Measurements from ENCODE around the gene FMC1.
"Not testable (repeated sequence)": the region's sequence is repeated elsewhere in the genome, so short reads cannot be mapped to it uniquely, and the experiment has no call there.

FMC1 gene

DNA sequence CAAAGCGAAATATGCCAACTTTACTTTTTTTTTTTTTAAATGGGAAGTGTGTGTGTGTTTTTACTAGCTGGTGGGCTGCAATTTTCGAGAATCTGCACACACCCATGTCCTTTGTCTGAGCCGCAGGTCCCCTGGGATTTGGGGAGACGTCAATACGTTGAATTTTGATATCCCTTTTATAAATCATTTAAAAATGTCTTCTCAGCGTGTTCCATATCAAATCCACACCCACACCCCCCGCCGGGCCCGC is 404 bp upstream of the FMC1 start:
- DNase-seq = no peak

DNA sequence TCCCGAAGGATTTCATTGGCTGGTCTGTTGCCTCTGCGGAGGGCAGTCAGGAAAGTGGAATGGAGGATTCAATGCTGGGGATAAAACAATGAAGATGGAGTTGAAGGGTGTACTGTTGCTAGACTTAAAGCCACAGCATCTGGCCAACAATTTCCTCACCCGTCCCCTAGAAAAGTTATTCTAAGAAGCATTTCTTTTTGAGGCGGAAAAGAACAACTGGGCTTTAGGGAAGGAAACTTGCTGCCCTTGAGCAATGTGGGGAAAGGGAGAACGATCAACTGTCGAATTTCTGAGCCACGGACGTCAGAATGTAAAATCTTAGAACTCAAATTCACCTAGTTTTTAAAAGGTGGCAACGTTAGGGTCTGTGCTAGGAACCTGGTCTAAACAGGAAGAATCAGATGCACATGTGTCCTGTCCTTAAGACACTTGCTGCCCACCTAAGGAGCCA is 664 bp downstream of the FMC1 start:
- no peak for DNase-seq

DNA sequence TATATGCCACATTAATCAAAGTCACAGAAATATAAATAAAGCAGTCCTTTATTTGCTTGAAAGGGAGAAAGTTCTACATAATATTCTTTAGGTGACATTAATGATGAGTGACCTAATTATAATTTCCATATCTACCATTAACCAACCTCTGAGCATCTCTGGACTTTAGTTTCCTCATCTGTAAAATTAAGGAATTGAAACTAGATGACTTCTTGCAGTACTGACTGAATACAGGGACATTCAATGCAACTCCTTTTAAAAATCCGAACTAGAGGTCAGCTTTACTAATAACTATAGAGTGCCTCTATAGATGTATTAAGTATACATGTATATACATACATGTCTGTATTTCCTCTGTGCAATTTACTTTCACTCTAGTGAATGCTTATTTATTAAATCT is 3.9 kb downstream of the FMC1 start:
- DNase-seq = no peak

DNA sequence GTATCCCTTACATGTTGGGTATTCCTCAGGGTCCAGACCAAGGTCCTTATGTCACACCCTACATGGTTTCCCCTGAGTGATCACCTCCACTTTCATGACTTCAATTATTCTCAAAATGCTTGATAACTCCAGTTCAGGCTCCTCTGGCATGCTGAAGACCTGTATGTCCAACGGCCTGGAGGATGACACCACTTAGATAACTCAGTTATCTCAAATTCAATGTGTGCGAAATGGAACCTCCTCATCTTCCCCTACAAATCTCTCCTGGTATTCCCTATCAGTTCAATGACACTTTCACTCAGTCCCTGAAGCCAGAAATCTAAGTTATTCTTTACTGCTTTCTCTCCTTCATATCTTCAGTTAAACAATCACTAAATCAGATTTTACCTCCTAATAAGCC is 9.9 kb downstream of the FMC1 start:
- no peak for DNase-seq

DNA sequence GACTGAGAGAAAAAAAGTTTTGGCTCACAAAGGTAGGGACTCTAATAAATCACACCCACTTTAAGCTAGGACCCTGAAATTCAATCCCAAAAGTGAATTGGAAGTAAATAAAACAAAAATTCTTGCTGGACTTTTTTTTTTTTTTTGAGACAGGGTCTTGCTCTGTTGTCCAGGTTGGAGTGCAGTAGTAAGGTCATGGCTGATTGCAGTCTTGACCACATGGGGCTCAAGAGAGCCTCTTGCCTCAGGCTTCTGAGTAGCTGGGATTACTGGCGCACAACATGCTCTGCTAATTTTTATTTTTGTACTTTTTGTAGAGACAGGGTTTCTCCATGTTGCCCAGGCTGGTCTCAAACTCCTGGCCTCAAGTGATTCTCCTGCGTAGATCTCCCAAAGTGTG is 13.6 kb downstream of the FMC1 start:
- DNase-seq = no peak

DNA sequence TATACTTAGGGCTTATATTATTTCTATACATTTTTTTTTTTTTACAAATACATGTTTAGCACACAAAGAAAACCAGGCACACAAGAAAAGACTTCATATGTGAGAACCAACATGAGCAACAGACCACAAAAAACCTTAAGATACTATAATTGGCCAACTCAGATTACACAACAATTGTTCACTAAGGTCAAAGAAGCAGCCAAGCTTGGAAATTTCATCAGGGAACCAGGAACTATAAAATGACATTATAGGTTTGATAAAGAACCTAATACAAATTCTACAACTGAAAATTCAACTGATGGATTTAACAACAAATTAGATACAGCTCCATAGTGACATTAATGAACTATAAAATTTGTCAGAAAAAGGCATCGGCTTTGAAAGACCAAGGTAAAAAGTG is 14.2 kb downstream of the FMC1 start:
- DNase-seq = no peak

DNA sequence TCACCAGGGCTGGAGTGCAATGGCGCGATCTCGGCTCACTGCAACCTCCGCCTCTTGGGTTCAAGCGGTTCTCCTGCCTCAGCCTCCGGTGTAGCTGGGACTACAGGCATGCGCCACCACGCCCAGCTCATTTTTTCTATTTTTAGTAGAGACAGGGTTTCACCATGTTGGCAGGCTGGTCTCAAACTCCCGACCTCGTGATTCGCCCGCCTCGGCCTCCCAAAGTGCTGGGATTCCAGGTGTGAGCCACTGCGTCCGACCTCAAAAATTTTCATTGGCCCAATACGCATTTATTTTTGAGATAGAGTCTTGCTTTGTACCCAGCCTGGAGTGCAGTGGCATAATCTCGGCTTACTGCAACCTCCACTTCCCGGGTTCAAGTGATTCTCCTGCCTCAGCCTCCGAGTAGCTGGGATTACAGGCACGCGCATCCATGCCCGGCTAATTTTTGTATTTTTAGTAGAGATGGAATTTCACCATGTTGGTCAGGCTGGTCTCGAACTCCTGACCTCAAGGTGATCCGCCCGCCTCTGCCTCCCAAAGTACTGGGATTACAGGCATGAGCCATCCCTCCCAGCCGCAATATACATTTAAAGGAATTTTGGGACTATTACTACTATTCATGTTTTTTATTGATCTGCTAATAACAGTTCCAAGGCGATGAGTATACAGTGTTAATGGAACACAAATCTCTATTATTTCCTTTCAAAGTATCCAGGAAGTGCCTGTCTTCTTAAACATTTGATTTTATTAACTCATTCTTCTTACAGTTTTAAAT is 16.8 kb downstream of the FMC1 start:
- DNase-seq = not testable (repeated sequence)

DNA sequence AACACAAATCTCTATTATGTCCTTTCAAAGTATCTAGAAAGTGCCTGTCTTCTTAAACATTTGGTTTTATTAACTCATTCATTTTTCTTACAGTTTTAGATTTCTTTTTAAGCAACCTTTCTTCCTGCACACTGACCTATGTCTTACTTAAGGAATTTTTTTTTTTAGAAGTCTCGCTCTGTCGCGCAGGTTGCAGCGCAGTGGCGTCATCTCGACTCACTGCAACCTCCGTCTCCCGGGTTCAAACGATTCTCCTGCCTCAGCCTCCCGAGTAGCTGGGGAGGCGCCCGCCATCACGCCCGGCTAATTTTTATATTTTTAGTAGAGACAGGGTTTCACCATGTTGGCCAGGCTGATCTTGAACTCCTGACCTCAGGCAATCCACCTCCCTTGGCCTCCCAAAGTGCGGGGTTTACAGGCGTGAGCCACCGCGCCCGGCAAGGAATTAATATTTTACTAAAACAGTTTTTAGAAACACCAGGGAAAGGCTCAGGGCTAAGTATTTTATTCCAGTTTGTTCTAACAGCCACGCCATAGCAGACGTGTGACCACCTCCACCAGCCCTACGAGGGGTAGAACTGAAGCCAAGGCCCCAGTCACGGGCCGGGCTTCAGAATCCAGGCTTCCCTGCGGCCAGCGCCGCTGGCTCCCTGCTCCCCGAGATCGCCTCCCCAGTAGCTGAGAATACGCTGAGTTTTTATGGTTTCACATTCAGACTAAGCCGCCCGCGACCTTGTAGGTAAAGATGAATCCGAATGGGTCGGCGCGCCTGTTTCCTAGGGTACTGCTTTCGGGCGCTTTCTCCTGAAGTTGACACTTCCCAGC is 17.6 kb downstream of the FMC1 start:
- peak in 2 of 3 experiments; percentile 12 to 79 for DNase-seq

DNA sequence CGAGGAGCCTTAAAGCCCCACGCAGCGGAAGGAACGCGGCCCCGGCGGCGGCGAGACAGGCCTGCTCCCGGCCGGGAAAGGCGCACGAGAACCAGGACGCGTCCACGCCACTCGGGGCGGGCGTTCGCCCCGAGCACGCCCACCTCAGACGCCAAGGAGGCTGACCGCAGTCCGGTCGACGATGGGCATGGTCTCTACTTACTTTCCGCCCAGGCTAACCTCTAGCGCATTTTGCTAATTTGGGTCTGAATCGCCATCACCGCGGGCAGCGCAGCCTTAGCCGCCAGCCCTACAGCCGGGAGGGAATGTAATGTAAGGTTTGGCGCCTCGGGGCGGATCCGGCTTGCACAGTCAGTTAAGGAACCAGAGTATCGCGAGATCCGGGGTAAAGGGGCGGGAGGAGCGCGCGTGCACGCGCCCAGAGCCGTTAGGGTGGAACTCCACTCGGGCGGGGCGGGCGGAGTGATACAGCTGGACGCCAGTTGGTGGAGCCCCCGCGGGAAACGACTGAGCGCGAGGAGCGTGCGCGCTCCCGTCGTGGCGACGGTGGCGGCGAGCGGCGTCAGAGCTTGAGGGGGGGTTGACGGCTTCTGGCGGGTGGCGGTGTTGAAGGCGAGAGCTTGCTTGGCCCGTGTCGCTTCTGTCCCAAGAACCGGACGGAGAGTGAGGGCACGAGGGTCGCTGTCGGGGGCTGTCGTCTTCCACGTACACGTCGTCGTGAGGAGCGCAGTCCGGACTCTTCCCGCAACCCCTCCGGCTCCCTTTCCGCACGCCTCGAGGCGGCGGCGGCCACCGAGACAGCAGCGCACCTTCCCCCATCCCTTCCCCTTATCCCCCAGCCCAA is 18.5 kb downstream of the FMC1 start, which contains the start of gene LUC7L2:
LUC7L2 (plus strand) TSS at position 529 of the 844 bp plus-strand sequence. CDS start 368 bp downstream, outside the sequence.
- peak; percentile 99 to 100 (median 100) for DNase-seq

DNA sequence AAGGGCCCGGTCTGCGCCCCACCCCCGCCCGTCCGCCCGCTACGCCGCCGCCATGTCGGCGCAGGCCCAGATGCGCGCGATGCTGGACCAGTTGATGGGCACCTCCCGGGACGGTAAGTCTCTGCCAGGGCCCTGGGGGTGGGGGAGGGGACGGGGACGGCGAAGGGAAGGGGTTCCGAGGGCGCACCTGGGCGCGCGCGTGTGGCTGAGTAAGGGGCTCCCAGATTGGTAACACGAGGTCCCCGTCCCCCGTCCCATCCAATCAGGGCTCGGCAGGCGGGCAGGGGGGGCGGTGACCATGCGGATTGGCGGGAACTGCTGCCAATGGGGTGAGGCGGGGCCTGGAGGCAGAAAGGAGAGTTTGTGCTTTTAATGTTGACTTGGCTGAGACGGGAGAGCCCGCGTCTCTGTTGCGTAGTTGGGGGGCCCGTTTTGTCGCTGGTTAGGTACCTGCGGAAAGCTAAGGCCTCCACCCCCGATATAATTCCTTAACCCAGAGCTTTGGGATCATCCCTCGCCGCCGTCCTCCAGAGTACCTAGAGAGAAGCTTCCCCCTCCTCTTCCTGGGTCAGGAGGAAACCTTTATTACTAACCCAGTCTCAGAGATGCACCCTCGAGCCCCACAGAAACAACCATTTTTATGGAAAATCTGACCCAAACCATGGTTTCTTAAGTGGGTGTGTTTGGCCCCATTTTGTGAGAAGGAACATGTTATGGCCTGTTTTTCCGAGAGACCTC is 19.2 kb downstream of the FMC1 start:
- DNase-seq = peak; percentile 96 to 99 (median 98)

DNA sequence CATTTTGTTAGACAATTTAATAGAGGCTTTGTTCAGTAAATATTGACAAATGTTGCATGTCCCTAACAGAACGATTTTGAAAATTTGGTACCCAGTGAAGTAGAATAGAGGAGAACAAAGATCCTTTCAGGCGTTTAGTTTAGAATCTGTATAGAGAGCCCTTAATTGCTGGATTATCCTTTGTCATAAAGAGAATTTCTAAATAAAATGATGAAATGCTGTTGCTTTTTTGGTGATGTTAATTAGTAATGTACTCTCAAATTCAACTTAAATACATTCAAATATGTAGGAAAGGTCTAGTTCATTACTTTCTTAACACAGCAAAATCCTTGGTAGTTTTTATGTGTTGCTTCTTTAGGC is 19.8 kb downstream of the FMC1 start:
- DNase-seq = no peak

DNA sequence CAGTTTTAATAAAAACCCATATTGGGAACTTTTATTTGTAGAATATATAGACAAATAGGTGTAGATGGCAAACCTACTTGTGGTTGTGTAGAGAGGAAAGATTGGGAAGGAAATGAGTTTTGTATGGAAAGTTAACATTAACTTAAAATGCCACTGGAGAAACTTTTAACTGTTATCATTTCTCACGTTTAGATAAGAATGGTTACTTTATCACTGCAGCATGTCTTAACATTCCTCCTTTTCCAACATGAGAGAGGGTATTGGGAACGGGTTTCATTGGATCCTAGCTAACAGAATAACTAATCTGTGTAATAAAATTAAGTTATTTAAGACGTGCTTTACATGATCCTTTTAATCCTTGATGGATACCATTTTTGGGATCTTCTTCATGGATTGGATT is 20.4 kb downstream of the FMC1 start:
- peak in 1 of 3 experiments; percentile 44 for DNase-seq

DNA sequence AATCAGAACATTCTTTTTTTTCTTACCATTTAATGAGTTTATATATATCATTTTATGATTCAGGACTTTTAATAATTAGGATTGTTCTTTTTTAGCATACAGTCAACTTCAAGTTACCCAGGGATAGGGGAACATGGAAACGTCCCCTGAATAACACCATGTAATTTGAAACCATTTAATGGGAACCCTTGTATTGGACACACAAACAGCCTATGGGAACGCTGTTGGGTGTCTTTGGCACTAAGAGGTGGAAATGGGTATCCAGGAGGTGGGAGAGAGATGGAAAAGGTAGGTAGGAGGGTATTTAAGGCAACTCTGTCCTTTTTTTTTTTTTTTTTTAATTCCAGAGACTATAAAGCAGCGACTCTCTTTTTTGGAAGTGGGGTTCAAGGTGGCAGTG is 21.2 kb downstream of the FMC1 start:
- DNase-seq = peak in 1 of 3 experiments; percentile 33

DNA sequence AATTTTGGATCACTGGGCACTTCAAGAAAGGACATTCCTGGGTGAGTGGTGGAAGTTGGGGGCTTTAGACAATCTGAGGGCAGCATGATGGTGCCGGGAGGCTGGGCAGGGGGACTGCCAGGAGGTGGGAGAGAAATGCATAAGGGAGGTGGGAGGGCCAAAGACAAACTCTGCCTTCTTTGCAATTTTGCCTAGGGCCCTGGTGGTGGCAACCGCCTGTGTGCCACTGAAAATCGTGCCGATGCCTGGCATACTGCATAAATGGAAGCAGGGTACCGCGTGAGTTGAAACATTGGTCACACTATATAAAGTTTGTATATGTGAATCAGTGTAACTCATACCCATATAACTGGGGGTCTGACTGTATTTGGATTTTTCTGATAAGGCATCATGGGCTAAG is 21.8 kb downstream of the FMC1 start:
- no peak for DNase-seq

DNA sequence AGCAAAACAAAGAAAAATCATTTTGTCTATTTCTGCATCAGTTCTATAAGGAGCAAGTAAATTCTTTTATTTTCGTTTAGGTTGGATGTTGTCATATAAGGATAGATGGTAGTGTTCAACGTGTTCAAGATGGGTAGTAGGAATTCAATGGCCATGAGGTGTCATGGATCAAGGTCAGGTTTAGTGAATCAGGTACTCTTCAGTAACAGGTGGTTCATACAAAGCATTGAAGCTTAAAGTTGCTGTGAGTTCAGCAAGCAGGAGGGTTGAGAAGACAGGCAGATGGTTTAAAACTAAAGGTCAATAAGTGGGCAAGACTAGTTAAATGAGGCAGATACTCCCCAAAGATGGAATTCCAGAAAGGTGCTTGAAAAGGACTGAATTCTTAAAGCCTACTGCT is 24.2 kb downstream of the FMC1 start:
- DNase-seq = no peak

DNA sequence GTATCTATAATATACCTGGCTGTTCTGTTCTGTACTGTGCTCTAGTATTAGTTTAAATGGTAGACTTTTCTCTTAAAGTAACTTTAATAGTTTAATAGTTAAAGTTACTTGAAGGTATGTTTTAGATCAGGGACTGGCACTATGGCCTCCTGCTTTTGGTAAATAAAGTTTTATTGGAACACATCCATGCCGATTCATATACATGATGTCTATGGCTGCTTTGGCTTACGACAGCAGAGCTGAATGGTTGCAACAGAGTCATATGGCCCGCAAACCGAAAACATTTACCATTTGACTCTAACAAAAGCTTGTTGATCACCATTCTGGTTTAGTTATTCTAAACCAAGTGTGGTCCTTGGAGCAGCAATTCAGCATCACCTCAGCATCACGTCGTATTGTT is 25.3 kb downstream of the FMC1 start:
- DNase-seq = no peak

DNA sequence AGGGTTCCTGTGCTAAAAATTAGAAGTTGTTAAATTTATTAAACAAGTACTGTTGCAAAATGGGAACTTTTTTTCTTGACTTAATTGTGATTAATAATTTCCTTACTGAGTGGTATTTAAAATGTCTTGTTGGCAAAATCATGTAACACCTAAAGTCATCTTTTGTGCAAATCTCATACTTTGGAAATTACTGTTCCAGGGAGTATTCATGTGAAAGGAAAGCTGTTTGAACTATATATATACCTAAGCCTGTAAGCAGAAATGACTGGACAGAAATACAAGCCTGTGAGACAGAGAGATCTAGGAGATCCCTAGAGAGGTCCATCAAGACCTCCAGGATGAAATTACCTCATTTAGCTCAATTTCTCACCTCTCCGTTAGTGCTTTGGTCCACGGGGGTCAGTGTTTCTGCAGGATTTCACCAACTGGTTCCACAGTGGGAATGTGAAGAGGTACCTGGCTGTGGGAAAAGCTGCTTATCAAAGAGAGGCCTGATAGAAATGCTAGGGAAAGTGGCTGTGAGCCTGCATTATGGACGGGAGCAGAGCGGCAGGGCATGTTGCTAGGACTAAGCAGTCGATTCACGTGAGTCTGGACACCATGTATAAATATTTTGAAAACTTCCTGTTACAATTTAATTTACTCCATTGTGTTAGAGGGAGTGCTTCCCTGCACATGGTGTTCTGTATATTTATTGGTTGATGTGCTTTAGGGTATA is 26.5 kb downstream of the FMC1 start:
- no peak for DNase-seq

DNA sequence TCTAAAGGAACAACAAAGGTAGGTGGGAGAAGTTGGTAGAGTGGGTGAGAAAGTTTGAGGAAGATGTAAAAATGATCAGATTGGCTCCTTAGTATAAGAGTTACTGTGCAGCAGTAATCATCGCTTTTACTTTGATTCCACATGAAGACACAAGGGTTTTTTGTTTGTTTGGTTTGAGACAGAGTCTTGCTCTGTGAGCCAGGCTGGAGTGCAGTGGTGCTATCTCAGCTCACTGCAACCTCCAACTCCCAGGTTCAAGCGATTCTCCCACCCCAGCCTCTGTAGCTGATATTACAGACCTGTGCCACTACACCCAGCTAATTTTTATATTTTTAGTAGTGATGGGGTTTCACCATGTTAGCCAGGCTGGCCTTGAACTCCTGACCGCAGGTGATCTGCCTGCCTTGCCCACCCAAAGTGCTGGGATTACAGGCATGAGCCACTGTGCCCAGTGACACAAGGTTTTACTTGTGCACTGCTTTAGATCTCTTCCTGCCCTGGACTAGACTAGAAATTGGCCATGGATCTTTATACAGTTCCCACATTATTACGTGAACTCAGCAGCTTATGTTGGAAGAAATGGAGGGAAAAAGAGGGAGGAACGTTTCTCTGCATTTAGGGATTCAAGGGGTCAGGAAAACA is 29.3 kb downstream of the FMC1 start:
- DNase-seq = no peak

DNA sequence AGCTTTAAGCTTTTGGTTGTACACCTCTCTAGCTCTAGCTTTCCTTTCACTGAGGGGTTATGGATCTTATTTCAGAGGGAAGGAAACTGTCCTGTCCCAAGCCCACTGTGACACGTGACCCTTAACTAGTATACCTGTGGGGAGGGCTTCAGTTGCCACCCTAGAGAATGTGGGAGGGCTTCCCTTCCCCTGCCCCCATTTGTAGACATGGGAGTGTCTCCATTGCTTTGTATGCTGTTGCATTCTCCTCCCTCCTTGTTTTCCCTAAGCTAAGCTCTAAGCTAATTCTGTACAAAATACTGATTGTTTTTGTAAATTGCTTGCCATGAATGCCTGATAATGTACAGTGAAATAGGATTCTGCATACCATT is 29.8 kb downstream of the FMC1 start:
- no peak for DNase-seq

DNA sequence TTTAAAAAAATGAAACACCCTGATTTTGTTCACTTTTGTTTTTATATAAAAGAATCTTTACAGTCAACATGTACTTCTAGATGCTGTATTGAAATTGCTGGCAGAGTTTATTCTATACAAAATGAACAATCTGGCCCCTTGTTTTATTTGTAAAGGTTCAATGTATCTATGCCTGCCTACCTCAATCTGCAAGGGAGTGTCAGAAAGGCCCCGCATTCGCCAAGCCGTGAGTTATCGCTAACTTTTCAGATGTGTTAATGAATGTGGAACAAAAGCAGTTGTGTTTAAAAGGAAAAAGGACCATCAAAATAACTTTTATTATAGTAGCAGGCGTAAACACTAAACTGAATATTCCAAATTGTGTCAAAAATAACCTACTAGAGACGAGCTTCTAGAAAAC is 33.1 kb downstream of the FMC1 start:
- no peak for DNase-seq

DNA sequence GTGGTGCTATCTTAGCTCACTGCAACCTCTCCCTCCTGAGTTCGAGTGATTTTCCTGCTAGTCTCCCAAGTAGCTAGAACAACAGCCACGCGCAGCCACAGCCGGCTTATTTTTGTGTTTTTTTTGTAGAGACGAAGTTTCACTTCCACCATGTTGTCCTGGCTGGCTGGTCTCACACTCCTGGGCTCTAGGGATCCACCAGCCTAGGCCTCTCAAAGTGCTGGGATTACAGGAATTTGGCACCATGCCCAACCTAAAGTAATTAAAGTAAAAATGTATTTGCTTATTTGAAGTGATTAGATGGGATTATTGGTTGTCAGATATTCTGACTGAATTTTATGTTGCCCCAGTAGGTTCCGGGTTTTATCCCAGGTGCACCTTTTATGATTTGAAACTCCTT is 41.3 kb downstream of the FMC1 start:
- peak in 1 of 3 experiments; percentile 12 for DNase-seq

DNA sequence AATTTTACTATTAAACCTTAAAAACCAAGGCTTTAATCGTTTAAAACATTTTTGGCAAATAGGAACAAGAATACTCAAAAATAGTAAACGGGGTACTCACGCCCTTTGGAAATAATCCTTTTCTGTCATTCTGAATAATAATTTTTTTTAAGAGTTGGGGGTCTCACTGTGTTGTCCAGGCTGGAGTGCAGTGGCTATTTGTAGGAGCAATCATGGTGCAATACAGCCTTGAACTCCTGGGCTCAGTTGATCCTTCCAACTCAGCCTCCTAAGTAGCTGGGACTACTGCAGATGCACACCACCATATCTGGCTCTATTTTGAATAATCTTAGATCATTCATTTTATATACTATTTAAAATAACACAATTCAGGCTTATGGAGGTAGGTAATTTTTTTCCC is 43.5 kb downstream of the FMC1 start:
- no peak for DNase-seq
